ENCODE data around the gene B3GALNT2.
"Not testable (repeated sequence)": the region's sequence is repeated elsewhere in the genome, so short reads cannot be mapped to it uniquely, and the experiment has no call there.

The B3GALNT2 gene

GRCh38 chr1:235461954-235462353 is 42.3 kb downstream of the B3GALNT2 start:
- in situ Hi-C loops (cut with MboI; ENCODE audit: low pct_unique_long_range_greater_than_20kb, low sequenced_read_pairs) = no loop called here

GRCh38 chr1:235460770-235461169 is 43.5 kb downstream of the B3GALNT2 start:
- in situ Hi-C loops (cut with MboI; ENCODE audit: low pct_unique_long_range_greater_than_20kb, low sequenced_read_pairs) = no loop called here
- no peak for DNase-seq

More at GRCh38 chr1:235461954-235462353, 42.3 kb downstream of the B3GALNT2 start:
- DNase-seq = no peak

GRCh38 chr1:235457856-235458255 is 46.4 kb downstream of the B3GALNT2 start:
- in situ Hi-C loops (cut with MboI; ENCODE audit: low pct_unique_long_range_greater_than_20kb, low sequenced_read_pairs); DNase-seq: not testable (repeated sequence)

GRCh38 chr1:235455823-235456222 is 48.4 kb downstream of the B3GALNT2 start:
- in situ Hi-C loops (cut with MboI; ENCODE audit: low pct_unique_long_range_greater_than_20kb, low sequenced_read_pairs) = no loop called here
- DNase-seq = no peak

GRCh38 chr1:235455097-235455496 is 49.2 kb downstream of the B3GALNT2 start:
- in situ Hi-C loops (cut with MboI; ENCODE audit: low pct_unique_long_range_greater_than_20kb, low sequenced_read_pairs) = no loop called here
- DNase-seq = no peak

GRCh38 chr1:235454021-235454420 is 50.2 kb downstream of the B3GALNT2 start:
- DNase-seq = no peak
- in situ Hi-C loops (cut with MboI; ENCODE audit: low pct_unique_long_range_greater_than_20kb, low sequenced_read_pairs) = no loop called here

- in situ Hi-C loops (cut with MboI; ENCODE audit: low pct_unique_long_range_greater_than_20kb, low sequenced_read_pairs) = no loop called here
- no peak for DNase-seq
Observed at GRCh38 chr1:235450886-235451483, 53.3 kb downstream of the B3GALNT2 start.

DNA sequence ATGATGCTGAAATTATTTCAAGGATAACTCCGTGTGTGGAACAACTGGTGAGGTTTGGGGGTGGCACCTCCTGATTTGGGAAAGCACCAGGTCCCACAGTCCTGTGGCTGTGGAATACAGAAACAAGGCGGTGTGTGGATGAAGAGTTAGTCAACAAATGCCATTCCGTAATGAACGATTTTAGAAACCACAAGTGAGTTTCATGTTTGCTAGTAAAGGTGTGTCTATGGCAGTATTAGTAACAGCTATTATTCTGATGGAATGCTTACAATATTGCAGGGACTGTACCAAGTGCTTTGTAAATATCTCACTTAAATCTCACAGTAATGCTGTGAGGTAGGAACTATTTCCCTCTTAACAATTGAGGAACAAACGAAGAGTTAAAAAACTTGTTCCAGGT is 53.8 kb downstream of the B3GALNT2 start:
- in situ Hi-C loops (cut with MboI; ENCODE audit: low pct_unique_long_range_greater_than_20kb, low sequenced_read_pairs) = no loop called here
- no peak for DNase-seq

- DNase-seq = no peak
- in situ Hi-C loops (cut with MboI; ENCODE audit: low pct_unique_long_range_greater_than_20kb, low sequenced_read_pairs) = no loop called here
Observed at GRCh38 chr1:235448616-235449015, 55.6 kb downstream of the B3GALNT2 start.

DNA sequence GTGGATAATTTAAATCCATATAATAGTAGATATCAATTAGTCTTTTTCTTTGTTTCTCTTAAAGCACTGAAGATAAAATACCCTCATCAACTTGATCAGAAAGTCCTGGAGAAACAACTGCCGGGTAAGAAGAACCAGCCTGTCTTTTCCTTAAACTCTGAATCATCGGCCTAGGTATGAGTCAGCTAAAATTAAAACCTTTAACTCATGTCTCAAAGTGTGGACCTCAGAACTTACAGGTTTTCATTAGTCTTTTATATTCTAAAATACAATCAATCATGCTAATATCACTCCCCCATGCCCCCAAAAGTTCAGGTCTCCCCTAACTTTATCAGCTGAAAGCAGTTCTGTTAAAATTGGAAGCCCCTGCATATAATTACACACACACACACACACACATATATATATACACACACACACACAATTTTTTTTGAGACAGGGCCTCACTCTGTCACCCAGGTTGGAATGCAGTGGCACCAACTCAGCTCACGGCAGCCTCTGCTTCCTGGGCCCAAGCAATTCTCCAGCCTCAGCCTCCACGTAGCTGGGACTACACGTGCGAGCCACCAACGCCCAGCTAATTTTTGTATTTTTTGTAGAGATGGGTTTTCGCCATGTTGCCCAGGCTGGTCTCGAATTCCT is 61.3 kb downstream of the B3GALNT2 start:
- DNase-seq = no peak
- in situ Hi-C loops (cut with MboI; ENCODE audit: low pct_unique_long_range_greater_than_20kb, low sequenced_read_pairs) = no loop called here

DNA sequence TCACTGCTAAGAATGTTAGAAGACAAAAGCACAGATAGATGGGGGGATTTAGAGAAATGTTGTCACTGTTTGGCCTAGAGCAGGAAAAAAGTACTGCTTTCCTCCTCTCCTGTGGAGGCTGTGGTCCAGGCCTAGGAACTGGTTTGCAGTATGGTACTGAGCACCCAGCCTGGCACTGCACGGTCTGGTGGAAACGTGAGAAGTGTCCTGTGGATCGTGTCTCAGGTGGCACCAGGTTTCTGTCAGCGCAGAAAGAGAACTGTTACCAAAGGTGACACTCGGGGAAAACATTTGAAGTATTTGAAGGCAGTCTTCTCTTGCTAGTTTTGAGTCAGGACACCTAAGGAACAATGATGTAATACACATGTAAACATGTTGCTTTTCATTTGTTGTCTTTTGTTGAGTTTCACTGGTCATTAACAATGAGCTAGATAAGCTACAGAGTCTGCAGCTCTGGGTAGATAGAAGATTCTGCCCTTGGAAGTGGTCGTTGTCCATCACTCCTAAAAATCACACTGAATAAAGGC is 63.0 kb downstream of the B3GALNT2 start:
- DNase-seq = no peak
- in situ Hi-C loops (cut with MboI; ENCODE audit: low pct_unique_long_range_greater_than_20kb, low sequenced_read_pairs) = no loop called here

- in situ Hi-C loops (cut with MboI; ENCODE audit: low pct_unique_long_range_greater_than_20kb, low sequenced_read_pairs) = no loop called here
- DNase-seq = no peak
Observed at GRCh38 chr1:235434001-235434400, 70.3 kb downstream of the B3GALNT2 start.

DNA sequence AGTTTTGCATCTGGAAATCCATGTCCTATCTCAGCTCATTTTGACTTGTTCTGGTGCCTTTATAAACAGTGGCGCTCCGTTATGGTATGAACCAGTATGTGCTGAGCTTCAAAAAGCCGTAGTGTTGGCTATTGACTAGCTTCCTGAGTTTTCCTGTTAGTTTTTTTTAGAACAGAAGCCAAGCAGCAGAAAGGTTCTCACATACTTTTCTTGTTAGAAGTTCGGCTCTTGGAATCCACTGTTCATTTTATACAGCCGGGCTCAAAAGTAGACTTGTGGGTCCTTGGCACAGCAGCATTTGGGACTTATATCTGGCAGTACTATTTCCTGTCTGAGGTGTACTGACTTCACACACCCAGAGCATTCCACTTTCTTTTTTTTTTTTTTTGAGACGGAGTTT is 73.3 kb downstream of the B3GALNT2 start:
- no peak for DNase-seq

DNA sequence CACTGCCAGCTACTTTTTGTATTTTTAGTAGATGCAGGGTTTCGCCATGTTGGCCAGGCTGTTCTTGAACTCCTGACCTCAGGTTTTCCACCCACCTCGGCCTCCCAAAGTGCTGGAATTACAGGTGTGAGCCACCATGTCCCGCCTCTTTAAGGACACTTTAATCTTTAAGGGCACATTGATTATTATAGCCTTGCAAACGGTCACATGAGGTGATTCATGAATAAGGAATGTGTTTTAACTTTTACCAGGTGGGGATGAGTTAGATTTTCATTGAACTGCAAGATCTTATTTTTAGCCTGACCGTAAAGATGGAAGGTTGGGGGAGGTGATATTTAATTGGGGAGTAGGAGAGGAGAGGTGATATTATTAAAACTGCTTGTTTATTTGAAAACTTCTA is 75.1 kb downstream of the B3GALNT2 start:
- in situ Hi-C loops (cut with MboI; ENCODE audit: low pct_unique_long_range_greater_than_20kb, low sequenced_read_pairs) = no loop called here

More for the DNA sequence above, 73.3 kb downstream of the B3GALNT2 start:
- in situ Hi-C loops (cut with MboI; ENCODE audit: low pct_unique_long_range_greater_than_20kb, low sequenced_read_pairs) = no loop called here

DNA sequence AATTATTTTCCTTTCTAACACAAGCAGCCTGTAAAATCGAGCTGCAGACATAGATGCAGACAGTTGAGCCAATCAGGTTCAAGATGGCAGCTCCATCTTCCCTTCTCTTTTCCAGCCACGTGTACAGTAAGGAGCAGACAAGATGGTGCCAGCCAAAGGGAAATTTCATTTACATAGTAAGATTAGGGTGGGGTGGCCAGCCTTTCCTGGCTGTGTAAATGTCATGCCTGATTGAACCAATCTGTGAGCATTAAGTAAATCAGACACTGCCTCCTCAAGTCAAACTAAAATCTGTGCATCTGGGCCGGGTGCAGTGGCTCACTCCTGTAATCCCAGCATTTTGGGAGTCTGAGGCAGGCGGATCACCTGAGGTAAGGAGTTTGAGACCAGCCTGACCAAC is 76.8 kb downstream of the B3GALNT2 start:
- in situ Hi-C loops (cut with MboI; ENCODE audit: low pct_unique_long_range_greater_than_20kb, low sequenced_read_pairs) = no loop called here
- no peak for DNase-seq

More for the DNA sequence above, 75.1 kb downstream of the B3GALNT2 start:
- DNase-seq = no peak

- no peak for DNase-seq
Observed at GRCh38 chr1:235426680-235427079, 77.6 kb downstream of the B3GALNT2 start.

GRCh38 chr1:235426143-235426542 is 78.1 kb downstream of the B3GALNT2 start:
- DNase-seq = no peak
- in situ Hi-C loops (cut with MboI; ENCODE audit: low pct_unique_long_range_greater_than_20kb, low sequenced_read_pairs) = no loop called here

More at GRCh38 chr1:235426680-235427079, 77.6 kb downstream of the B3GALNT2 start:
- in situ Hi-C loops (cut with MboI; ENCODE audit: low pct_unique_long_range_greater_than_20kb, low sequenced_read_pairs) = no loop called here

- in situ Hi-C loops (cut with MboI; ENCODE audit: low pct_unique_long_range_greater_than_20kb, low sequenced_read_pairs) = no loop called here
Observed at GRCh38 chr1:235425357-235425756, 78.9 kb downstream of the B3GALNT2 start.

DNA sequence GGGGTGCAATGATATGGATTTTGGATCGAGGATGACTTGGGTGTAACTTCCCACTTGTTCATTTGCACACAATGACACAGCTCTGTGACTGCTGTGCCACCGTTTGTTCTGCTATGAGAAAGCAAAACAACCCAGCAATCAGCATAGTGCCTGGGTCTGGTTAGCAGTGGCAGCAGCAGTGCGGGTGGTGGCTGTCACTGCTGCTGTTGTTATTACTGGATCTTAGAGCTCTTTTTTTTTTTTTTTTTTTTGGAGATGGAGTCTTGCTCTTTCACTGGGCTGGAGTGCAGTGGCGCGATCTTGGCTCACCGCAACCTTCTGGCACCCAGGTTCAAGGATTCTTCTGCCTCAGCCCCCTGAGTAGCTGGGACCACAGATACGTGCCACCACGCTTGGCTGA is 80.2 kb downstream of the B3GALNT2 start:
- DNase-seq = no peak
- in situ Hi-C loops (cut with MboI; ENCODE audit: low pct_unique_long_range_greater_than_20kb, low sequenced_read_pairs) = no loop called here

More at GRCh38 chr1:235425357-235425756, 78.9 kb downstream of the B3GALNT2 start:
- DNase-seq = no peak

- in situ Hi-C loops (cut with MboI; ENCODE audit: low pct_unique_long_range_greater_than_20kb, low sequenced_read_pairs) = no loop called here
- peak; percentile 70 for DNase-seq
Observed at GRCh38 chr1:235423214-235423652, 81.0 kb downstream of the B3GALNT2 start.

GRCh38 chr1:235421751-235422150 is 82.5 kb downstream of the B3GALNT2 start:
- no peak for DNase-seq
- in situ Hi-C loops (cut with MboI; ENCODE audit: low pct_unique_long_range_greater_than_20kb, low sequenced_read_pairs) = no loop called here
